ENCODE results near the gene ACSM6.

DNA sequence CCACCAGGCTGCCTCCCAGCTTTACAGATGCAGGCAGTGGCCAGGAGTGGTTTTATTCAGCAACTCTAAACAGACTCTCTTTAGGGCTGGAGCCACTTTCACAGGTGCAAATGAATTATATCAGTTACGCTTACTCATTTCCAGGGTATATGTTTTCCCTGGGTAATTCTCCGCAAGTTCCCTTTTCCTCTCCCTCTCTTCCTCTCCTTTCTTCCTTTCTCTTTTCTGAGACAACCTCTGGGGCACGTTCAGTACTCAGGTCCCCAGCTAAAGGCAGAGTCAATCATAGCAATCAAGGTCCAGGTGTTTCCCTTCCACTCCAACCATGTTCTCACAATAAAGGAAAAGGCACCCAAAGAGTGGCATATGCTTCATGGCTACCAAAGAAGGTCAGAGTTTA lies 55.4 kb downstream of the ACSM6 start:
- TF ChIP-seq YY1 (IDR thresholded peaks at IDR 0.05; ENCODE audit: insufficient read depth, insufficient read length) (no peak), ZNF274 (IDR thresholded peaks at IDR 0.05; ENCODE audit: low read depth, low read length) (no peak), SUZ12 (IDR thresholded peaks at IDR 0.05; ENCODE audit: extremely low read depth, insufficient read depth, insufficient read length) (no peak)

Measured in NT2/D1 (cell line).